Epithelial cell of esophagus (primary cell): ENCODE data around the gene TRAPPC1.

Source experiments
- DNase-seq: peaks from one replicate; pipeline ENCODE4 v3.0.0; 2010; ENCODE audit warnings: low read depth
- H3K4me3 ChIP-seq: 2 replicates; pipeline ENCODE4 v1.5.1; 2011; ENCODE audit warnings: mild to moderate bottlenecking, low read length, control low read depth
- TF ChIP-seq, protein P1 (sequence below): IDR thresholded peaks from 2 replicates; pipeline ENCODE4 v1.5.1; 2011; ENCODE audit warnings: low read depth, mild to moderate bottlenecking, low read length, control low read depth, inconsistent platforms; ENCODE audit not compliant: insufficient read depth; ENCODE audit errors: missing control alignments

TRAPPC1 gene

GRCh38 chr17:7903154-7904103 is 28.3 kb downstream of the TRAPPC1 start:
- TF ChIP-seq, protein P1, sequence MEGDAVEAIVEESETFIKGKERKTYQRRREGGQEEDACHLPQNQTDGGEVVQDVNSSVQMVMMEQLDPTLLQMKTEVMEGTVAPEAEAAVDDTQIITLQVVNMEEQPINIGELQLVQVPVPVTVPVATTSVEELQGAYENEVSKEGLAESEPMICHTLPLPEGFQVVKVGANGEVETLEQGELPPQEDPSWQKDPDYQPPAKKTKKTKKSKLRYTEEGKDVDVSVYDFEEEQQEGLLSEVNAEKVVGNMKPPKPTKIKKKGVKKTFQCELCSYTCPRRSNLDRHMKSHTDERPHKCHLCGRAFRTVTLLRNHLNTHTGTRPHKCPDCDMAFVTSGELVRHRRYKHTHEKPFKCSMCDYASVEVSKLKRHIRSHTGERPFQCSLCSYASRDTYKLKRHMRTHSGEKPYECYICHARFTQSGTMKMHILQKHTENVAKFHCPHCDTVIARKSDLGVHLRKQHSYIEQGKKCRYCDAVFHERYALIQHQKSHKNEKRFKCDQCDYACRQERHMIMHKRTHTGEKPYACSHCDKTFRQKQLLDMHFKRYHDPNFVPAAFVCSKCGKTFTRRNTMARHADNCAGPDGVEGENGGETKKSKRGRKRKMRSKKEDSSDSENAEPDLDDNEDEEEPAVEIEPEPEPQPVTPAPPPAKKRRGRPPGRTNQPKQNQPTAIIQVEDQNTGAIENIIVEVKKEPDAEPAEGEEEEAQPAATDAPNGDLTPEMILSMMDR: no peak
- no peak overlapping the region for H3K4me3 ChIP-seq
- DNase-seq: peak; percentile 66

- DNase-seq: peak; percentile 51
- TF ChIP-seq, protein P1: peak; percentile 46
- no peak overlapping the region for H3K4me3 ChIP-seq
These were observed 34.0 kb downstream of the TRAPPC1 start for GRCh38 chr17:7897773-7898172.

- no peak overlapping the region for H3K4me3 ChIP-seq
- DNase-seq: no peak
- TF ChIP-seq, protein P1: no peak
These were observed 34.7 kb downstream of the TRAPPC1 start for GRCh38 chr17:7897090-7897489.

GRCh38 chr17:7894866-7895265 is 36.9 kb downstream of the TRAPPC1 start:
- DNase-seq: no peak
- TF ChIP-seq, protein P1: no peak
- H3K4me3 ChIP-seq: no peak overlapping the region

DNA sequence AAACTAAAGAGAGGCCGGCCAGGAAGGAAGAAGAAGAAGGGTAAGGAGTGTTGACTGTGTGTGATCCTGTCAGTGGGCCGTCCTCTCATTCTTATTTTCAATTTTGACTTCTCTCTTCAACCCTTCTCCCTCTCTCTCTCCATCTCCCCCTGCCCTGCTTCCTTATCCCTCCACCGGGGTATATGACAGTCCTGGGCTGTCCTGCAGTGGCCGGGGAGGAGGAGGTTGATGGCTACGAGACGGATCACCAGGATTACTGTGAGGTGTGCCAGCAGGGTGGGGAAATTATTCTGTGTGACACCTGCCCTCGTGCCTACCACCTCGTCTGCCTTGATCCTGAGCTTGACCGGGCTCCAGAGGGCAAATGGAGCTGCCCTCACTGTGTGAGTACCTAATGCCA is 37.5 kb downstream of the TRAPPC1 start:
- no peak overlapping the region for H3K4me3 ChIP-seq
- TF ChIP-seq, protein P1: no peak
- no peak for DNase-seq

- TF ChIP-seq, protein P1: no peak
- no peak overlapping the region for H3K4me3 ChIP-seq
- no peak for DNase-seq
These were observed 38.4 kb downstream of the TRAPPC1 start for GRCh38 chr17:7893187-7893880.
